ENCODE results near the gene PROSER3. TPM values are rescaled to one million over a fixed set of nuclear protein-coding genes. Genes with fewer than 3 reads are reported as not detected.

The PROSER3 gene
- total and polyA plus RNA-seq, 2 of the 4 experiments (the other 2 are of a cell fraction), result 5.4 to 21.8 TPM

- Histone ChIP-seq H3K4me3 (ENCODE audit: insufficient read depth, low read depth, low read length) (no peak overlapping the region), H2BK5ac (ENCODE audit: low read depth, low read length, poor library complexity, severe bottlenecking) (no peak overlapping the region), H3K23ac (ENCODE audit: low read depth, low read length) (no peak overlapping the region), H3K9ac (ENCODE audit: low read depth, low read length) (no peak overlapping the region), H3K27me3 (ENCODE audit: control insufficient read depth, insufficient read depth, low read length) (peaks cover 23% of the 10 kb centered on the region), H2AK9ac (replicated peaks; ENCODE audit: low read depth, low read length, poor library complexity) (no peak overlapping the region), H2AK5ac (ENCODE audit: low read depth, low read length) (no peak overlapping the region), H3K4me2 (ENCODE audit: low read depth, low read length) (no peak overlapping the region), H3K9me3 (ENCODE audit: control insufficient read depth, insufficient read depth, low read length) (no peaks in the 10 kb centered on the region), H3K56ac (ENCODE audit: extremely low read depth, insufficient read depth, low read length) (no peak overlapping the region), H4K91ac (ENCODE audit: insufficient read depth, low read depth, low read length) (no peak overlapping the region), H3K14ac (replicated peaks; ENCODE audit: low read depth, low read length) (no peak overlapping the region), H2BK20ac (ENCODE audit: low read depth, low read length) (no peak overlapping the region), H3K18ac (ENCODE audit: low read depth, low read length) (no peak overlapping the region), H3K79me1 (ENCODE audit: low read depth in 1 of 2, low read length in 2 of 2) (no peaks in the 10 kb centered on the region), H3K27ac (ENCODE audit: insufficient read depth, low read length) (no peak overlapping the region), H3K9me1 (ENCODE audit: insufficient read depth, low read length) (no peaks in the 10 kb centered on the region), H4K8ac (ENCODE audit: low read depth in 2 of 2, low read length in 2 of 2) (no peak overlapping the region), H2BK15ac (ENCODE audit: low read depth, low read length) (no peak overlapping the region), H2BK120ac (ENCODE audit: low read depth, low read length) (no peak overlapping the region), H4K20me1 (ENCODE audit: insufficient read depth, low read length) (no peaks in the 10 kb centered on the region), H3K4ac (ENCODE audit: low read depth, low read length) (no peak overlapping the region), H3K4me1 (ENCODE audit: control insufficient read depth, insufficient read depth, low read length) (no peaks in the 10 kb centered on the region), H2AFZ (replicated peaks; ENCODE audit: low read length, poor library complexity) (no peak overlapping the region), H3K36me3 (ENCODE audit: control insufficient read depth, insufficient read depth, low read length) (no peaks in the 10 kb centered on the region), H4K5ac (ENCODE audit: low read depth, low read length) (no peak overlapping the region)
- dilution Hi-C loops (cut with HindIII; ENCODE audit: low sequenced_read_pairs, unreplicated experiment), result no loop called here
- intact Hi-C loops (cut with micrococcal nuclease), result no loop called here
- ATAC-seq (ENCODE audit: low read depth) (no peak), DNase-seq (no peak)
- no TSS peak for BruUV-seq (replicated peaks)
- ChIA-PET POLR2A (ENCODE audit: unreplicated experiment) (no interaction called here), CTCF (no interaction called here)
- TF ChIP-seq, protein P1, sequence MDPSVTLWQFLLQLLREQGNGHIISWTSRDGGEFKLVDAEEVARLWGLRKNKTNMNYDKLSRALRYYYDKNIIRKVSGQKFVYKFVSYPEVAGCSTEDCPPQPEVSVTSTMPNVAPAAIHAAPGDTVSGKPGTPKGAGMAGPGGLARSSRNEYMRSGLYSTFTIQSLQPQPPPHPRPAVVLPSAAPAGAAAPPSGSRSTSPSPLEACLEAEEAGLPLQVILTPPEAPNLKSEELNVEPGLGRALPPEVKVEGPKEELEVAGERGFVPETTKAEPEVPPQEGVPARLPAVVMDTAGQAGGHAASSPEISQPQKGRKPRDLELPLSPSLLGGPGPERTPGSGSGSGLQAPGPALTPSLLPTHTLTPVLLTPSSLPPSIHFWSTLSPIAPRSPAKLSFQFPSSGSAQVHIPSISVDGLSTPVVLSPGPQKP (IDR thresholded peaks at IDR 0.05; ENCODE audit: borderline replicate concordance, low read depth, low read length), result no peak
- TF ChIP-seq MAFK (IDR thresholded peaks at IDR 0.05; ENCODE audit: low read depth, low read length) (no peak), RAD21 (IDR thresholded peaks at IDR 0.05; ENCODE audit: low read length) (no peak), MXI1 (IDR thresholded peaks at IDR 0.05; ENCODE audit: borderline replicate concordance, low read depth, low read length) (no peak), RFX5 (IDR thresholded peaks at IDR 0.05; ENCODE audit: low read depth, low read length) (no peak)
- 73% methylated on average over 14 of the region's 18 CpGs; no CpG with 5 or more reads in 1 of the 2 experiments for WGBS, 2 experiments (ENCODE audit: extremely low coverage in 2 of 2, insufficient read length in 1 of 2)
- in situ Hi-C loops (cut with MboI; ENCODE audit: low sequenced_read_pairs), result no loop called here
These were observed 48.6 kb downstream of the PROSER3 start for GRCh38 chr19:35806597-35806996.

All from IMR-90 (cell line).